PC-3 (cell line): ENCODE results near the gene RTTN. TPM values are rescaled to one million over a fixed set of nuclear protein-coding genes. Genes with fewer than 3 reads are reported as not detected.
A peak's percentile ranks its signal among the peaks of the same experiment; 100 is the strongest.

Source experiments
- ATAC-seq: fragments of 200-7000 bp; cut with Tn5 transposase; 2 replicates; pipeline ENCODE4 v1.9.1; 2020; ENCODE audit warnings: mild to moderate bottlenecking, moderate library complexity
- BruUV-seq: library from RNA; stranded (reverse); fragments of 400-500 nt; replicated peaks from 2 replicates; lab custom pipeline; 2021; lab: Mats Ljungman, UMichigan
- CTCF ChIA-PET: fragments of 300-600 bp; sonication (Branson Sonifier 250); formaldehyde crosslinking; loops from one replicate; lab custom pipeline; 2022; ENCODE audit warnings: antibody characterized with exemption; lab: Charles Lee
- POLR2A ChIA-PET: fragments of 300-600 bp; sonication (Branson Sonifier 250); formaldehyde crosslinking; loops from one replicate; lab custom pipeline; 2022; ENCODE audit warnings: antibody characterized with exemption; ENCODE audit not compliant: unreplicated experiment; lab: Charles Lee
- DNase-seq: peaks from one replicate; pipeline ENCODE4 v3.0.0-alpha.2; 2015
- H2AFZ ChIP-seq: fragments of 300-600 bp; sonication (generic); 2 replicates; pipeline ENCODE4 v1.6.0; 2016; ENCODE audit warnings: antibody characterized with exemption, low read length
- H3F3A ChIP-seq: fragments of 300-600 bp; sonication (generic); one replicate; pipeline ENCODE4 v1.6.0; 2017; ENCODE audit warnings: antibody characterized with exemption, low read length, control low read depth, mild to moderate bottlenecking; ENCODE audit not compliant: unreplicated experiment
- H3K27ac ChIP-seq: fragments of 300-600 bp; sonication (generic); 2 replicates; pipeline ENCODE4 v1.5.1; 2016; ENCODE audit warnings: mild to moderate bottlenecking, low read length
- H3K27me3 ChIP-seq: fragments of 300-600 bp; sonication (generic); 2 replicates; pipeline ENCODE4 v1.6.1; 2016; ENCODE audit warnings: low read length, mixed read lengths
- H3K36me3 ChIP-seq: fragments of 300-600 bp; sonication (generic); 2 replicates; pipeline ENCODE4 v1.6.1; 2016; ENCODE audit warnings: low read depth, mixed run types, low read length, mixed read lengths
- H3K4me1 ChIP-seq: fragments of 300-600 bp; sonication (generic); 2 replicates; pipeline ENCODE4 v1.5.1; 2016; ENCODE audit warnings: low read length; ENCODE audit not compliant: insufficient read depth
- H3K4me2 ChIP-seq: fragments of 300-600 bp; sonication (generic); 2 replicates; pipeline ENCODE4 v1.6.0; 2016; ENCODE audit warnings: low read length
- H3K4me3 ChIP-seq: fragments of 300-600 bp; sonication (generic); 2 replicates; pipeline ENCODE4 v1.5.1; 2016; ENCODE audit warnings: mild to moderate bottlenecking, low read length, mixed read lengths
- H3K79me2 ChIP-seq: fragments of 300-600 bp; sonication (generic); 2 replicates; pipeline ENCODE4 v1.6.1; 2017; ENCODE audit warnings: low read length, mixed read lengths
- H3K9ac ChIP-seq: fragments of 300-600 bp; sonication (generic); 2 replicates; pipeline ENCODE4 v1.6.0; 2016; ENCODE audit warnings: mild to moderate bottlenecking, low read length
- H3K9me2 ChIP-seq: fragments of 300-600 bp; sonication (generic); replicated peaks from 2 replicates; pipeline ENCODE4 v1.6.1; 2016; ENCODE audit warnings: mixed run types, low read length, mixed read lengths
- H3K9me3 ChIP-seq: fragments of 300-600 bp; sonication (generic); 2 replicates; pipeline ENCODE4 v1.6.1; 2016; ENCODE audit warnings: low read length, mixed read lengths
- H4K20me1 ChIP-seq: fragments of 300-600 bp; sonication (generic); 2 replicates; pipeline ENCODE4 v1.6.1; 2016; ENCODE audit warnings: low read length, mixed read lengths
- CTCF ChIP-seq: fragments of 300-600 bp; sonication (generic); conservative IDR thresholded peaks from 2 replicates; pipeline ENCODE4 v1.5.1; 2017; ENCODE audit warnings: antibody characterized with exemption, low read depth, mild to moderate bottlenecking, low read length
- EZH2 ChIP-seq: fragments of 300-600 bp; sonication (generic); IDR thresholded peaks from one replicate; pipeline ENCODE4 v1.6.1; 2017; ENCODE audit warnings: antibody characterized with exemption, mild to moderate bottlenecking, low read length; ENCODE audit not compliant: unreplicated experiment
- EZH2phosphoT487 ChIP-seq: fragments of 300-600 bp; sonication (generic); IDR thresholded peaks from 2 replicates; pipeline ENCODE4 v1.6.1; 2018; ENCODE audit warnings: mild to moderate bottlenecking, antibody characterized with exemption, low read length, borderline replicate concordance
- intact Hi-C: fragments of 100-400 bp; cut with micrococcal nuclease; formaldehyde crosslinking; loops from 2 replicates; pipeline ENCODE4 v1.9.0; 2023
- total RNA-seq: library from RNA; depleted of rRNA; stranded (reverse); fragments of >200 nt; gene quantifications from 2 replicates; pipeline ENCODE4 v1.2.3, GENCODE V29; 2014

Gene RTTN
- total RNA-seq, 1 experiment from 2014 or later: 24.7 TPM

DNA sequence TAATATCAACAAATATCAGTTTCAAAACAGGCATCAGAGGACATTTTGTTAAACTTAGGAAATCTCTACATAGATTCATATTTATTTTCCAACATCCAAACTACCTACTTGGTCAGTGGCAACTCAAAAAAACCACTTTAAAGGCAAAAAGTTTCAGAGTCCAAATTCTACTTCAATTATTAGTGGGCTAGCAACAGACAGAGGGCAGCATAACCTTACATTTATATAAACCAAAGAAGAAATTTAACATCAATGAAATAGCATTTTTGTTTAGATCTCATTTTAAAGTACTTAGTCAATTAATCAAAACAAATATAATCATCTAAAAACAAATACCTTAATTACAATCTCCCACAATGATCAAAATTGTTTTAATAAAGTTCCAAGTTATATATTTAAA lies 33.3 kb downstream of the RTTN start:
- DNase-seq (peak; percentile 30), ATAC-seq (no peak)
- Histone ChIP-seq H3K4me3 (no peak overlapping the region), H3K9ac (no peak overlapping the region), H3K27me3 (no peaks in the 10 kb centered on the region), H3K4me2 (no peak overlapping the region), H3K9me2 (no peaks in the 10 kb centered on the region), H3K27ac (no peak overlapping the region), H3F3A (no peaks in the 10 kb centered on the region), H3K36me3 (peaks cover 5% of the 10 kb centered on the region; the same call in 1 of the 2 replicates), H3K79me2 (no peaks in the 10 kb centered on the region), H2AFZ (no peak overlapping the region), H3K9me3 (no peaks in the 10 kb centered on the region), H3K4me1 (no peaks in the 10 kb centered on the region), H4K20me1 (no peaks in the 10 kb centered on the region)
- ChIA-PET POLR2A (no interaction called here), CTCF (no interaction called here)
- intact Hi-C loops: loop anchor here (1.0 kb wide), 2 partner anchors 278 to 282 kb away; no protein-coding TSS in a partner anchor
- no TSS peak for BruUV-seq
- TF ChIP-seq EZH2: no peak
- TF ChIP-seq CTCF: peak; percentile 69

- Histone ChIP-seq H3K9ac (no peak overlapping the region), H3K4me3 (no peak overlapping the region), H4K20me1 (no peaks in the 10 kb centered on the region), H3F3A (no peaks in the 10 kb centered on the region), H2AFZ (no peak overlapping the region), H3K27me3 (no peaks in the 10 kb centered on the region), H3K27ac (no peak overlapping the region), H3K79me2 (no peaks in the 10 kb centered on the region), H3K9me2 (no peaks in the 10 kb centered on the region), H3K4me2 (no peak overlapping the region), H3K36me3 (peaks cover 13% of the 10 kb centered on the region; the same call in 1 of the 2 replicates), H3K4me1 (no peaks in the 10 kb centered on the region), H3K9me3 (no peaks in the 10 kb centered on the region)
- TF ChIP-seq EZH2 (no peak), CTCF (no peak), EZH2phosphoT487 (no peak)
- ATAC-seq (no peak), DNase-seq (no peak)
- ChIA-PET POLR2A (no interaction called here), CTCF (interaction anchor here (1.0 kb wide), 1 partner anchor 285 kb away, joined by 3 read pairs; no protein-coding TSS in a partner anchor)
- intact Hi-C loops: no loop called here
- no TSS peak for BruUV-seq
Measured at GRCh38 chr18:70169747-70170146, 35.7 kb downstream of the RTTN start.

DNA sequence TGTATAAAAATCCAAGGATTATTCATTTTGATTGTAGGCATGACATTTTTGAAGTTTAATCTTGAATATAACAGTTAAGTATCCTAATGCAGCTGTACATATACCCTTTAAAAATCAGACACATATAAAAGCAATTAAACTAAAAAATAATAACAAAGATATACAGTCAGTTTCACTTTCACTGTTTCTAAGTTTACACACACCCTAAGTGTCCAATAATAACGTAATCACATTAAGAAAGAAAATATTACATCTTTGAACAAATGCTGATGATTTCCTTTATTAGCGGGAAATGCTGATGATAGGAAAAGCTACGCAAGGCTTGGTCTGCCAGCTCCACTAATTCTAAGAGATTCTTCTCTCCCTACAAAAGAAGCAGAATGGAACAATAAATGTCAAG lies 38.8 kb downstream of the RTTN start:
- Histone ChIP-seq H3K4me1 (no peaks in the 10 kb centered on the region), H3K36me3 (peaks cover 23% of the 10 kb centered on the region), H3K4me2 (no peak overlapping the region), H4K20me1 (no peaks in the 10 kb centered on the region), H3K9me3 (no peaks in the 10 kb centered on the region), H3K4me3 (no peak overlapping the region), H3K9me2 (no peaks in the 10 kb centered on the region), H3F3A (no peaks in the 10 kb centered on the region), H3K27ac (no peak overlapping the region), H3K79me2 (no peaks in the 10 kb centered on the region), H3K9ac (no peak overlapping the region), H3K27me3 (no peaks in the 10 kb centered on the region), H2AFZ (no peak overlapping the region)
- POLR2A ChIA-PET: no interaction called here
- ATAC-seq: no peak
- intact Hi-C loops: no loop called here
- TF ChIP-seq EZH2 (no peak), CTCF (no peak), EZH2phosphoT487 (no peak)
- no peak for DNase-seq
- no TSS peak for BruUV-seq
- CTCF ChIA-PET: interaction anchor here (0.6 kb wide), 1 partner anchor 286 kb away, joined by 3 read pairs; no protein-coding TSS in a partner anchor
